Tibial nerve (tissue), 4 donors: ENCODE results near the gene NDUFB2.

Experiments used
- CTCF ChIP-seq, 5 experiments: fragments of 200-600 bp in 3 of 5; fragments of 450-650 bp in 2 of 5; sonication (generic) in 3 of 5; IDR thresholded peaks; one replicate each; pipeline ENCODE4 v1.5.1; 2016 to 2019; ENCODE audit warnings: antibody characterized with exemption in 5 of 5, mild to moderate bottlenecking in 3 of 5, moderate library complexity in 2 of 5
- EP300 ChIP-seq, 2 donors: sonication (generic); formaldehyde crosslinking; IDR thresholded peaks; one replicate each; pipeline ENCODE4 v1.6.1; 2017; ENCODE audit warnings: antibody characterized with exemption in 2 of 2, mild to moderate bottlenecking in 1 of 2

- TF ChIP-seq CTCF (IDR thresholded peaks at IDR 0.05) (no peak), EP300 (IDR thresholded peaks at IDR 0.05) (no peak)
These were observed 41.8 kb upstream of the NDUFB2 start for GRCh38 chr7:140654661-140655060.
